Kidney epithelial cell (primary cell): ENCODE measurements around the gene DIPK2A. TPM values are rescaled to one million over a fixed set of nuclear protein-coding genes. Genes with fewer than 3 reads are reported as not detected.
A peak's percentile ranks its signal among the peaks of the same experiment; 100 is the strongest.

ENCODE experiments used
- DNase-seq: peaks from one replicate; pipeline ENCODE4 v3.0.0-alpha.2; 2010; ENCODE audit warnings: low read depth
- H3K27me3 ChIP-seq: 2 replicates; pipeline ENCODE4 v1.6.0; 2011; ENCODE audit warnings: low read length; ENCODE audit not compliant: control insufficient read depth, insufficient read depth
- H3K36me3 ChIP-seq: 2 replicates; pipeline ENCODE4 v1.5.1; 2011; ENCODE audit warnings: low read length; ENCODE audit not compliant: control insufficient read depth, insufficient read depth
- H3K4me3 ChIP-seq: 2 replicates; pipeline ENCODE4 v1.5.1; 2011; ENCODE audit warnings: low read depth, mild to moderate bottlenecking, control low read depth, low read length
- CTCF ChIP-seq: IDR thresholded peaks from 2 replicates; pipeline ENCODE4 v1.5.1; 2011; ENCODE audit warnings: mild to moderate bottlenecking, moderate library complexity, low read length, control low read depth, inconsistent platforms; ENCODE audit not compliant: insufficient read depth, poor library complexity, severe bottlenecking
- total RNA-seq: library from RNA; depleted of rRNA; stranded (reverse); fragments of >200 nt; gene quantifications from 2 replicates; pipeline ENCODE4 v1.2.3, GENCODE V29; 2015

DIPK2A gene
- total RNA-seq: 9.4 and 11.2 TPM in 2 replicates

- Histone ChIP-seq H3K27me3 (no peaks in the 10 kb centered on the region), H3K36me3 (no peaks in the 10 kb centered on the region), H3K4me3 (peak within 1 kb of the TSS; percentile 69)
- peak; percentile 61 for DNase-seq
- no peak for TF ChIP-seq CTCF
Measured at GRCh38 chr3:143971359-143972154, at the start of gene DIPK2A. TSS of gene DIPK2A (plus strand) at chr3:143971823. CDS start at chr3:143972333, 510 bp downstream.

- DNase-seq: no peak
- H3K27me3 ChIP-seq: no peaks in the 10 kb centered on the region
- no peak overlapping the region for H3K4me3 ChIP-seq
- H3K36me3 ChIP-seq: no peaks in the 10 kb centered on the region
- TF ChIP-seq CTCF: no peak
Measured at GRCh38 chr3:143924522-143925285, 46.9 kb upstream of the DIPK2A start.

GRCh38 chr3:143928056-143928455 lies 43.6 kb upstream of the DIPK2A start:
- Histone ChIP-seq H3K36me3 (no peaks in the 10 kb centered on the region), H3K27me3 (no peaks in the 10 kb centered on the region), H3K4me3 (no peak overlapping the region)
- no peak for TF ChIP-seq CTCF
- no peak for DNase-seq

GRCh38 chr3:143928541-143929255 lies 42.9 kb upstream of the DIPK2A start:
- Histone ChIP-seq H3K4me3 (no peak overlapping the region), H3K27me3 (no peaks in the 10 kb centered on the region), H3K36me3 (no peaks in the 10 kb centered on the region)
- no peak for TF ChIP-seq CTCF
- DNase-seq: no peak

- no peaks in the 10 kb centered on the region for H3K27me3 ChIP-seq
- H3K36me3 ChIP-seq: no peaks in the 10 kb centered on the region
- H3K4me3 ChIP-seq: no peak overlapping the region
- no peak for DNase-seq
- no peak for TF ChIP-seq CTCF
Measured at GRCh38 chr3:143934791-143935190, 36.8 kb upstream of the DIPK2A start.
